Measurements from ENCODE around the gene PSMG3.

The PSMG3 gene

DNA sequence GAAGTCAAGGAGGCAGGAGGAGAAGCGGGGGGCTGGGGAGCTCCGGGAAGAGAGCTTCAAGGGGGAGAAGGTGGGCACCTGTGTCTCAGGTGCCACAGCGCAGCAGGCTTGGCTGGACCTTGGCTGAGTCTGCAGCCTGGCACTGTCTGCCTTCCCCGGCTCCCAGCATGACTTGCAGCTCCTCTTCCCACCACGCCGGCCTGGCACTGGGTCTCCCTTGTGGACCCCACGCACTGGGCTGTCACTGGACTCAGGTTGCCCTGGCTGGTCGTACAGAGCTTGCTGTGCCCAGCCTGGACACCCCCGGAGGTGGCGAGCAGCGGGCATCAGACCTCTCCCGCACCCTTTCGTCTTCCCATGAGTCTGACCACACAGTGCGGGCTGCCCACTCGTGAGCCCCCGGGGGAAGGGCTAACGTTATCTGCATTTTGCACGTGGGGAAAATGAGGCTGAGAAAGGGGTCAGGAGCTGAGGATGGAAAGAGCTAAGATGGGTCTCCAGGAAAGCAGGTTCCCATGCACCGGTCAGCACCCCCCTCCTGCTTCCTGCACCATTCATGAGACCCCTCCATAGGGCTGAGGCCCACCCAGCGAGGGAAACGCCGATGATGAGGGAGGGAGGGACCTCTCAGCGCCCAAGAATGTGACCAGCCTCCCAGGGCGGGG lies 40.3 kb upstream of the PSMG3 start:
- TF ChIP-seq ZFX (IDR thresholded peaks at IDR 0.05) = no peak
- TF ChIP-seq, protein P1, sequence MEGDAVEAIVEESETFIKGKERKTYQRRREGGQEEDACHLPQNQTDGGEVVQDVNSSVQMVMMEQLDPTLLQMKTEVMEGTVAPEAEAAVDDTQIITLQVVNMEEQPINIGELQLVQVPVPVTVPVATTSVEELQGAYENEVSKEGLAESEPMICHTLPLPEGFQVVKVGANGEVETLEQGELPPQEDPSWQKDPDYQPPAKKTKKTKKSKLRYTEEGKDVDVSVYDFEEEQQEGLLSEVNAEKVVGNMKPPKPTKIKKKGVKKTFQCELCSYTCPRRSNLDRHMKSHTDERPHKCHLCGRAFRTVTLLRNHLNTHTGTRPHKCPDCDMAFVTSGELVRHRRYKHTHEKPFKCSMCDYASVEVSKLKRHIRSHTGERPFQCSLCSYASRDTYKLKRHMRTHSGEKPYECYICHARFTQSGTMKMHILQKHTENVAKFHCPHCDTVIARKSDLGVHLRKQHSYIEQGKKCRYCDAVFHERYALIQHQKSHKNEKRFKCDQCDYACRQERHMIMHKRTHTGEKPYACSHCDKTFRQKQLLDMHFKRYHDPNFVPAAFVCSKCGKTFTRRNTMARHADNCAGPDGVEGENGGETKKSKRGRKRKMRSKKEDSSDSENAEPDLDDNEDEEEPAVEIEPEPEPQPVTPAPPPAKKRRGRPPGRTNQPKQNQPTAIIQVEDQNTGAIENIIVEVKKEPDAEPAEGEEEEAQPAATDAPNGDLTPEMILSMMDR (conservative IDR thresholded peaks at IDR 0.05) = no peak
- no peak overlapping the region for H3K27ac ChIP-seq

GRCh38 chr7:1609023-1609422 lies 39.2 kb upstream of the PSMG3 start:
- TF ChIP-seq, protein P1 (conservative IDR thresholded peaks at IDR 0.05) = no peak
- TF ChIP-seq ZFX (IDR thresholded peaks at IDR 0.05) = no peak
- no peak overlapping the region for H3K27ac ChIP-seq

- H3K27ac ChIP-seq = peak overlapping the region; percentile 10; the same call in 1 of the 2 replicates
- TF ChIP-seq ZFX (IDR thresholded peaks at IDR 0.05) = no peak
- TF ChIP-seq, protein P1 (conservative IDR thresholded peaks at IDR 0.05) = no peak
Measured at GRCh38 chr7:1608318-1608717, 38.5 kb upstream of the PSMG3 start.

DNA sequence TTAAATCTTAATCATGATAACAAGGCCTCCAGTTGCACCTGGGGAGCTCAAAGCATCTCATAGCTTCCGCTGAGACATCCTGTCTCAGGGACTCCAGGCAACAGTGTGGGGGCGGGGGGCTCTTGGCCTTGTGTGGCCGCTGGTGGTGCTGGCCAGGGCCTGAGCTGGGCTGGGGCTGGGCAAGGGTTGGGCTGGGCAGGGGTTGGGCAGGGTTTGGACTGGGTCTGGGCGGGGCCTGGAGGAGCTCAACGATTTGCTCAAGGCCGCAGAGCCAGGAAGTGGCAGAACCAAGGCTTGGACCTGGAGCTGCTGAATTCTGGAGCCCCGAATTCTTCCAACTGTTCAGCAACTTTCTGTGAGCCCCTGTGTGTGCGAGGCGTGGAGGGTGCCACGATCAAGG lies 37.9 kb upstream of the PSMG3 start:
- TF ChIP-seq, protein P1 (conservative IDR thresholded peaks at IDR 0.05) = no peak
- no peak for TF ChIP-seq ZFX (IDR thresholded peaks at IDR 0.05)
- H3K27ac ChIP-seq = peak overlapping the region; percentile 10; the same call in 1 of the 2 replicates

DNA sequence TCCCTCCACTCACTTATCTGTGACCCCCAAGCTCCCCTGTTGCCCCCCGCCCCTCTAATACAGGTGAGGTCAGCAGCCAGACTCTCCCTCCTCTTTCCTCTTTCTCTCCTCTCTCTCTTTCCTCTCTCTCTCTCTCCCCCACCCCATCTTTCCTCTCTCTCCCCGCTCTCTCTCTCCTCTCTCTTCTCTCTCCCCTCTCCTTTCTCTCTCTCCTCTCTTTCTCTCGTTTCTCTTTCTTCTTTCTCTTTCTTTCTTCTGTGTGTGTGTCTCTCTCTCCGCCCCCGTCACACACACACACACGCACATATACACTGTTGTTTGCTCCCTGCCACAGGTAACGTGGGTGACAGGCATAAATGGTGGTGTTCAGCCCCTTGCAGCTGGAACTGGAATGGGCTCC lies 37.2 kb upstream of the PSMG3 start:
- no peak for TF ChIP-seq ZFX (IDR thresholded peaks at IDR 0.05)
- TF ChIP-seq, protein P1 (conservative IDR thresholded peaks at IDR 0.05) = no peak
- H3K27ac ChIP-seq = no peak overlapping the region

GRCh38 chr7:1604383-1604782 lies 34.6 kb upstream of the PSMG3 start:
- TF ChIP-seq, protein P1 (conservative IDR thresholded peaks at IDR 0.05) = no peak
- no peak for TF ChIP-seq ZFX (IDR thresholded peaks at IDR 0.05)
- no peak overlapping the region for H3K27ac ChIP-seq

- TF ChIP-seq, protein P1 (conservative IDR thresholded peaks at IDR 0.05) = no peak
- TF ChIP-seq ZFX (IDR thresholded peaks at IDR 0.05) = no peak
- H3K27ac ChIP-seq = no peak overlapping the region
Measured at GRCh38 chr7:1603346-1604225, 33.8 kb upstream of the PSMG3 start.
